NCI-H128 (cell line): ENCODE measurements around the gene ITGB4.
"Not testable (repeated sequence)": the region's sequence is repeated elsewhere in the genome, so short reads cannot be mapped to it uniquely, and the experiment has no call there.

Experiments used
- DNase-seq: peaks from one replicate; lab custom pipeline; 2025; ENCODE audit not compliant: unreplicated experiment; lab: John Stamatoyannopoulos, UW

Gene ITGB4

GRCh38 chr17:75752802-75753513, 31.7 kb downstream of the ITGB4 start:
- no peak for DNase-seq

GRCh38 chr17:75753514-75754377, 32.5 kb downstream of the ITGB4 start:
- DNase-seq: no peak

DNA sequence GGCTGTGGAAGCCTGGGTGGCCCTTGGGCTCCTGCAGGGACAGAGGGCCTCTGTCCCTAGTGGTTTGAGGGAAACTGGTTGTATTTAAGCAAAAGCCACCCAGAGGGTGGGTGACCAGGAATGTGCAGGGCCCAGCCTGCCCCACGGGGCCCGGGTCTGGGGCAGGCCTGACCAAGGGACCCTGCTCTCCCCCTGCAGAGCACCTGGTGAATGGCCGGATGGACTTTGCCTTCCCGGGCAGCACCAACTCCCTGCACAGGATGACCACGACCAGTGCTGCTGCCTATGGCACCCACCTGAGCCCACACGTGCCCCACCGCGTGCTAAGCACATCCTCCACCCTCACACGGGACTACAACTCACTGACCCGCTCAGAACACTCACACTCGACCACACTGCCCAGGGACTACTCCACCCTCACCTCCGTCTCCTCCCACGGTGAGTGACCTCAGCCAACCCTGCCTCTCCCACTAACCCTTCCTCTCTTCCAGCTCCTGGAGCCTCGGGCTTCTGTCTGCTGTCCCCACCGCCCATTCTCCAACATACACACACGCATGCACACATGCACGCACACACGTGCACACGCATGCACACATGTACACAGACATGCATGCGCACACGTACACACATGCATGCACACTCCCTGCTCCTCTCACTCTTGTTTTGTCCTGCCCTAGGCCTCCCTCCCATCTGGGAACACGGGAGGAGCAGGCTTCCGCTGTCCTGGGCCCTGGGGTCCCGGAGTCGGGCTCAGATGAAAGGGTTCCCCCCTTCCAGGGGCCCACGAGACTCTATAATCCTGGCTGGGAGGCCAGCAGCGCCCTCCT, 33.3 kb downstream of the ITGB4 start:
- no peak for DNase-seq

DNA sequence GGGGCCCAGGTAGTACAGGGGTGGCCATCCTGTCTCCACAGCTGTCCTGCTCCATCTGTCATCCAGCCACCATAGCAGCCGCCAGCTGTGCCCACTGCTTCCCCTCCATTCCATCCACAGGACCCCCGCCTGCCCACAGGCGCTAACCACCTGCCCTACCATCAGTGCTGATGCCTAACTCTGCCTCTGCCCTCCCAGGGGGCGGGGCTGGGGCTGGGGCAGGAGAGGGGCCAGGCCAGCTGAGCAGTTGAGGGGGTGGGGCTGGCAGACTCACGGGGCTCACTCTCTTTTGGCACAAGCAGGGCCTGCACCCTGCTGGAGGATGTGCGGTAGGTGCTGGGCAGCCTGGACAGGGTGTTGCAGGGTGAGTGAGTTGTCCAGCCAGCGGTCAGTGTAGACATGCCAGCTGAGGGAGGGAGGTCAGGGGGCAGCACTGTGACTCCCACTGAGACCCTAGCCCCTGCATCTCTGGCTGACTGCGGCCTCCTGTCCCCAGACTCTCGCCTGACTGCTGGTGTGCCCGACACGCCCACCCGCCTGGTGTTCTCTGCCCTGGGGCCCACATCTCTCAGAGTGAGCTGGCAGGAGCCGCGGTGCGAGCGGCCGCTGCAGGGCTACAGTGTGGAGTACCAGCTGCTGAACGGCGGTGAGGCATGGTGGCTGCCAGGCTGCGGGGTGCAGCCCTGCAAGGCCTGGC, 34.1 kb downstream of the ITGB4 start:
- no peak for DNase-seq

- DNase-seq: no peak
Measured at GRCh38 chr17:75755990-75756389, 34.7 kb downstream of the ITGB4 start.

GRCh38 chr17:75756451-75757085, 35.3 kb downstream of the ITGB4 start:
- no peak for DNase-seq

- no peak for DNase-seq
Measured at GRCh38 chr17:75757086-75757681, 35.9 kb downstream of the ITGB4 start.

GRCh38 chr17:75758131-75758905, 37.1 kb downstream of the ITGB4 start:
- no peak for DNase-seq

DNA sequence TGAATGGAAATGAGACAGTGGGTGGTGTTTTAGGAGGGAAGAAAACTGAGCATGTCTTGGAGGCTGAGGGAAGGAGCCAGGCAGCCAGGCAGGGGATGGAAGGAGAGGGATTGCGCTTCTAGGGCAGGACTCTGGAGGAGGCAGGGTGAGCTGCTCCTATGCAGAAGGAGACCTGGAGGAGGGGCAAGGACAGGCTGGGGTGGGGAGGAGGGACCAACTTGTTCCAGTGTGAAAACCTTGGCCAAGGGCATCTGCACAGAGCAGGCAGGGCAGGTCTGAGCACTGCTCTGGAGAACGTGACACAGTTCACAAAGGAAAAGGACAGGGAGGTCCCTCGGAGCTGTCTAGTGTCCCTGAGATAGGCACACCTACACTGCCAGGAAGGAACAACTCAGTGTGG, 38.2 kb downstream of the ITGB4 start:
- no peak for DNase-seq

DNA sequence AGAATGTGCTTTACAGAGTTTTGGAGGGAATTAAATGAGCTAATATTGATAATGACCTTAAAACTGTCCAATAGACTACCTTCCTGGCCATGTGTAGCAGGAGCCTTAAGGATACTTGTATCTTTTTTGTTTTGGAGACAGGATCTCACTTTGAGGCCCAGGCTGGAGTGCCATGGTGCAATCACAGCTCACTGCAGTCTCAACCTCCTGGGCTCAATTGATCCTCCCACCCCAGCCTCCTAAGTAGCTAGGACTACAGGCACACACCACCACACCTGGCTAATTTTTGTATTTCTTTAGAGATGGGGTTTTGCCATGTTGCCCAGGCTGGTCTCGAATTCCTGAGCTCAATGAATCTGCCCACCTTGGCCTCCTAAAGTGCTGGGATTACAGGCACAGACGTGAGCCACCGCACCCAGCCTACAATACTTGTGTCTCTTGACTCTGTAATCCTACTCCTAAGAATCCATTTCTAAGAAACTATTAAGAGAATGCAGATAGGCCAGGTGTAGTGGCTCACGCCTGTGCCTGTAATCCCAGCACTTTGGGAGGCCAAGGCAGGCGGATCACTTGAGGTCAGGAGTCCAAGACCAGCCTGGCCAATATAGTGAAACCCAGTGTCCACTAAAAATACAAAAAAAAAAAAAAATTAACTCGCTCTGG, 38.9 kb downstream of the ITGB4 start:
- DNase-seq: not testable (repeated sequence)

GRCh38 chr17:75762513-75763268, 41.4 kb downstream of the ITGB4 start:
- no peak for DNase-seq

- no peak for DNase-seq
Measured at GRCh38 chr17:75763269-75763607, 42.0 kb downstream of the ITGB4 start.

DNA sequence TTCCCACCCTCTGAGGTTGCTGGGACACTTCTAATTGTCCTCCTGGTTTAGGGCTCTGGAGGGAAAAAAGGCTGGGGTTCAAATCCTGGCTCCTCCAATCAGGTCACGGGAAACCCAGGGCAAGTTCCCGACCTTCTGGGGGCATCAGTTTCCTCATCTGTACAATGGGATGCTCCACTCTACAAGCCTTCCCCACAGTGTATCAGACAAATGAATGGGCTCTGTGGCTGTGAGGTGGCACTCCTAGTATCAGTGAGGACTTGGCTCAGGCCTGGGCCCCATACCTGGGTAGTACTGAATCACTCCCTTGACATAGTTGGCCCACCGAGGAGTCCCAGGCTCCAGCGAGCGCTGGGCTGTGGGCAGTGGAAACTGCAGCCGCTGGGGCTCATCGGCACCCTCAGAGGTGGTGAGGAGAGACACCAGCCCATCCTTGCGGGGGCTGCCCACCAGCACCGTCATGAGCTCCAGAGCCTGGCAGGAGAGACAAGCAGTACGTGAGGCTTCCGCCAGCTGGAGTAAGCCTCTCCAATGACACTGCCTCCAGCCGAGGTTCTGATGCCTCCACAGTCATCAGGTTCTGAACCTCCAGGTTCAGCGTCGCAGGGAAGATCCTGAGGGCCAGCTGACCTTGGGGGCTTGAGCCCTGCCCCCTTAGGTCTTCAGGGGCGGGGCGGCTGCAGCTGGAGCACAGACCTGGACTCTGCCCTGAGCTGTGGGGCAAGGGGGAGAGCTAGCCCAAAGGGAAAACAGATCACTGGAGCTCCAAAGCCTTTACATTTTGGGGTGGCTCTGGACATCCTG, 42.6 kb downstream of the ITGB4 start:
- no peak for DNase-seq

DNA sequence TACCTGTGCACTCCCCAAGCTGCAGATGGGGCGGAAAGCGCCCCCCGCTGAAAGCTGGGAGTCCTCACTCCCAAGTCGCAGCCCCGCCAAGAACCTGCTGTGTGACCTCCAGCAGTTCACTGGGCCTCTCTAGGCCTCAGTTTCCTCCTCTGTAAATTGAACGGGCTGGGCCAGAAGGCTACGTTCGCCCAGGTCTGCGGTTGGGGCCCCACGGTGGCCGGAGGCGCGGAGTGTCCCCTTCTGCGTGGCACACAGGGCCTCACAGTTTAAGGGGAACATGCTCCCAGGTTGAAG, 43.1 kb downstream of the ITGB4 start:
- DNase-seq: no peak

GRCh38 chr17:75764711-75765421, 43.6 kb downstream of the ITGB4 start, which contains the start of gene GALK1:
GALK1 (minus strand) TSS chr17:75765192; CDS start chr17:75765136, 56 bp downstream.
- DNase-seq: no peak

DNA sequence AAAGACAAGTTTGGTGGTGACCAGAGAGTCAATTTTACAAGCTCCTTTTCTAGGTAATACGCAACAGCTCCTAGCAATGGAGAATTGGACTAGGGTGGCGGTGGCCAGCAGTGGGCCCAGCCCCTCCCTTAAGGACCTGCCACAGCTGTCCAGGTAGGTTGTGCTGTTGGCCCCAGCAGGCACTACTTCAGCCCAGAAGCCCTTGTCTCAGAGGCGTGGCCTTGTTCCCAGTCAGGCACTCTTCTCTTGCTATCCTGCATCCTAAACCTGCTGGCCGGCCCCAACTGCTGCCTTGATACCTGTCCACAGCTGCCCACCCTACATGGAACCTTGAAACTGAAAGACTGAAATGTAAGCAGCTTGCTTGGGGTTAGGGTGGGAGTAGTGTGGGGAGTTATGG, 44.7 kb downstream of the ITGB4 start:
- no peak for DNase-seq

DNA sequence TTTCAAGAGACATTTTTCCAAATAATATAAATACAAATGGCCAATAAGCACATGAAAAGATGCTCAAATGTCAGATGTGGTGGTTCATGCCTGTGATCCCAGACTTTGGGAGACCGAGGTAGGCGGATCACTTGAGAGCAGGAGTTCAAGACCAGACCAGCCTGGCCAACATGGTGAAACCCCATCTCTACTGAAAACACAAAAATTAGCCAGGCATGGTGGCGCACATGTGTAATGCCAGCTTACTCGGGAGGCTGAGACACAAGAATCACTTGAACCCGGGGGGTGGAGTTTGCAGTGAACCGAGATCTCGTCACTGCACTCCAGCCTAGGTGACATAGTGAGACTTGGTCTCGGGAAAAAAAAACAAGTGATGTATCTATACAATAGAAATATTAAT, 46.6 kb downstream of the ITGB4 start:
- no peak for DNase-seq
